H9 (cell line): Measurements from ENCODE around the gene ARF4. TPM values are rescaled to one million over a fixed set of nuclear protein-coding genes. Genes with fewer than 3 reads are reported as not detected.

Experiments
- DNase-seq: peaks from one replicate; pipeline ENCODE4 v3.0.0-alpha.2; 2017
- H2AFZ ChIP-seq: one replicate; pipeline ENCODE4 v1.6.1; 2013; ENCODE audit warnings: mild to moderate bottlenecking, low read length, control low read depth, moderate library complexity
- H2AK5ac ChIP-seq: 2 replicates; pipeline ENCODE4 v1.6.1; 2013; ENCODE audit warnings: low read length, control low read depth, mixed read lengths; ENCODE audit not compliant: insufficient read length
- H2BK120ac ChIP-seq: one replicate; pipeline ENCODE4 v1.6.1; 2013; ENCODE audit warnings: low read depth, mild to moderate bottlenecking, low read length, control low read depth, inconsistent platforms; ENCODE audit not compliant: poor library complexity, severe bottlenecking
- H2BK12ac ChIP-seq: 2 replicates; pipeline ENCODE4 v1.6.1; 2013; ENCODE audit warnings: low read length, control low read depth, mixed read lengths, low read depth; ENCODE audit not compliant: insufficient read length
- H2BK15ac ChIP-seq: 2 replicates; pipeline ENCODE4 v1.6.1; 2013; ENCODE audit warnings: low read depth, low read length, control low read depth
- H2BK20ac ChIP-seq: one replicate; pipeline ENCODE4 v1.6.1; 2013; ENCODE audit warnings: low read depth, mild to moderate bottlenecking, low read length, control low read depth, inconsistent platforms; ENCODE audit not compliant: poor library complexity, severe bottlenecking
- H2BK5ac ChIP-seq: 2 replicates; pipeline ENCODE4 v1.6.1; 2013; ENCODE audit warnings: low read length, control low read depth, mixed read lengths; ENCODE audit not compliant: insufficient read length
- H3K14ac ChIP-seq: 2 replicates; pipeline ENCODE4 v1.6.1; 2013; ENCODE audit warnings: low read length, control low read depth; ENCODE audit not compliant: insufficient read depth
- H3K18ac ChIP-seq: 2 replicates; pipeline ENCODE4 v1.6.1; 2013; ENCODE audit warnings: low read depth, mild to moderate bottlenecking, mixed read lengths, low read length, control low read depth; ENCODE audit not compliant: insufficient read length
- H3K23ac ChIP-seq: 2 replicates; pipeline ENCODE4 v1.6.1; 2013; ENCODE audit warnings: low read length, control low read depth, mixed read lengths, low read depth; ENCODE audit not compliant: insufficient read length
- H3K23me2 ChIP-seq: 2 replicates; pipeline ENCODE4 v1.6.1; 2013; ENCODE audit warnings: low read depth, mild to moderate bottlenecking, mixed read lengths, low read length, control low read depth; ENCODE audit not compliant: insufficient read length, poor library complexity, severe bottlenecking
- H3K27ac ChIP-seq: 2 replicates; pipeline ENCODE4 v1.5.1; 2013; ENCODE audit warnings: low read length, control low read depth, mixed read lengths, low read depth; ENCODE audit not compliant: insufficient read length
- H3K27me3 ChIP-seq: 2 replicates; pipeline ENCODE4 v1.6.1; 2013; ENCODE audit warnings: low read length, control low read depth, inconsistent platforms; ENCODE audit not compliant: insufficient read depth
- H3K4ac ChIP-seq: 2 replicates; pipeline ENCODE4 v1.6.1; 2013; ENCODE audit warnings: low read depth, mild to moderate bottlenecking, control low read depth, inconsistent platforms, low read length, moderate library complexity
- H3K4me1 ChIP-seq: 2 replicates; pipeline ENCODE4 v1.6.1; 2013; ENCODE audit warnings: low read length, control low read depth, inconsistent platforms; ENCODE audit not compliant: insufficient read depth
- H3K4me2 ChIP-seq: 2 replicates; pipeline ENCODE4 v1.6.1; 2013; ENCODE audit warnings: low read length, control low read depth, mixed read lengths; ENCODE audit not compliant: insufficient read length, insufficient read depth
- H3K56ac ChIP-seq: 2 replicates; pipeline ENCODE4 v1.6.1; 2013; ENCODE audit warnings: low read depth, mild to moderate bottlenecking, mixed read lengths, low read length, control low read depth; ENCODE audit not compliant: insufficient read length
- H3K79me1 ChIP-seq: 2 replicates; pipeline ENCODE4 v1.6.1; 2013; ENCODE audit warnings: low read depth, mild to moderate bottlenecking, moderate library complexity, low read length, control low read depth, inconsistent platforms; ENCODE audit not compliant: insufficient read depth, poor library complexity, severe bottlenecking
- H3K79me2 ChIP-seq: 2 replicates; pipeline ENCODE4 v1.6.1; 2013; ENCODE audit warnings: low read length, control low read depth, inconsistent platforms; ENCODE audit not compliant: insufficient read depth
- H3K9ac ChIP-seq: 2 replicates; pipeline ENCODE4 v1.6.1; 2013; ENCODE audit warnings: low read length, control low read depth, mixed read lengths; ENCODE audit not compliant: insufficient read length; ENCODE audit errors: extremely low read depth
- H3K9me3 ChIP-seq: one replicate; pipeline ENCODE4 v1.6.1; 2013; ENCODE audit warnings: low read depth, low read length, inconsistent platforms; ENCODE audit not compliant: control insufficient read depth
- H3T11ph ChIP-seq: one replicate; pipeline ENCODE4 v1.6.1; 2013; ENCODE audit warnings: mild to moderate bottlenecking, low read length, control low read depth, inconsistent platforms
- H4K20me1 ChIP-seq: one replicate; pipeline ENCODE4 v1.6.1; 2013; ENCODE audit not compliant: control insufficient read depth, insufficient read length, insufficient read depth
- H4K5ac ChIP-seq: 2 replicates; pipeline ENCODE4 v1.6.1; 2013; ENCODE audit warnings: low read depth, mild to moderate bottlenecking, mixed read lengths, low read length, control low read depth; ENCODE audit not compliant: insufficient read length
- H4K8ac ChIP-seq: replicated peaks from 2 replicates; pipeline ENCODE4 v1.6.1; 2013; ENCODE audit warnings: low read length, control low read depth, mixed read lengths, low read depth; ENCODE audit not compliant: insufficient read length
- H4K91ac ChIP-seq: 2 replicates; pipeline ENCODE4 v1.6.1; 2013; ENCODE audit warnings: low read depth, mild to moderate bottlenecking, moderate library complexity, mixed read lengths, low read length, control low read depth; ENCODE audit not compliant: insufficient read length
- H3K27ac Mint-ChIP-seq, 3 experiments: 2 replicates in 2 of 3; 3 replicates in 1 of 3; pipeline ENCODE4 v1.8.0; 2020 to 2021; ENCODE audit warnings: mixed read lengths in 3 of 3, mild to moderate bottlenecking in 1 of 3, moderate library complexity in 1 of 3
- H3K27me3 Mint-ChIP-seq: 2 replicates; pipeline ENCODE4 v1.8.0; 2021; ENCODE audit warnings: low read depth, mild to moderate bottlenecking, moderate library complexity, mixed read lengths
- H3K36me3 Mint-ChIP-seq, 3 experiments: 2 replicates in 2 of 3; 3 replicates in 1 of 3; pipeline ENCODE4 v1.8.0; 2020 to 2021; ENCODE audit warnings: low read depth in 3 of 3, mixed read lengths in 3 of 3; ENCODE audit not compliant: insufficient read depth in 1 of 3
- H3K4me1 Mint-ChIP-seq, 2 experiments: 2 replicates each; pipeline ENCODE4 v1.8.0; 2020; ENCODE audit warnings: mixed read lengths in 2 of 2
- H3K4me3 Mint-ChIP-seq, 2 experiments: 2 replicates in 1 of 2; 3 replicates in 1 of 2; pipeline ENCODE4 v1.8.0; 2020 to 2021; ENCODE audit warnings: mild to moderate bottlenecking in 2 of 2, mixed read lengths in 2 of 2, moderate library complexity in 1 of 2
- H3K9me3 Mint-ChIP-seq, 2 experiments: 2 replicates in 1 of 2; 3 replicates in 1 of 2; pipeline ENCODE4 v1.8.0; 2020; ENCODE audit warnings: mild to moderate bottlenecking in 2 of 2, mixed read lengths in 2 of 2, moderate library complexity in 1 of 2
- CTCF ChIP-seq: fragments of 200-600 bp; sonication (generic); conservative IDR thresholded peaks from 3 replicates; pipeline ENCODE4 v1.8.0; 2021; ENCODE audit warnings: antibody characterized with exemption, mild to moderate bottlenecking
- WGBS: extraction: QIAGEN DNeasy Blood & Tissue Kit; methylation state at CpG from one replicate; pipeline ENCODE4 v1.1.7; 2013; ENCODE audit warnings: missing lambda C conversion rate, low lambda C conversion rate, mixed read lengths; ENCODE audit not compliant: insufficient read length; ENCODE audit errors: extremely low coverage; 5-methylcytosine and 5-hydroxymethylcytosine counted together
- total RNA-seq: library from RNA; stranded (reverse); gene quantifications from 2 replicates; pipeline ENCODE4 v1.2.1, GENCODE V29; 2021

Gene ARF4
- total RNA-seq, 1 experiment from 2014 or later, result 160 TPM

- no peaks in the 10 kb centered on the region; a peak in 1 of 5 replicates for H3K9me3 Mint-ChIP-seq
- H4K8ac ChIP-seq, result no peak overlapping the region
Observed at GRCh38 chr3:57617739-57618138, 20.6 kb upstream of the ARF4 start.

More at GRCh38 chr3:57617739-57618138, 20.6 kb upstream of the ARF4 start:
- Histone ChIP-seq H2BK20ac (no peak overlapping the region), H3T11ph (no peak overlapping the region), H3K9ac (no peak overlapping the region), H3K18ac (no peak overlapping the region), H2BK12ac (no peak overlapping the region), H4K91ac (no peak overlapping the region), H2AK5ac (no peak overlapping the region), H3K4ac (no peak overlapping the region), H3K23ac (no peak overlapping the region), H3K79me2 (no peaks in the 10 kb centered on the region), H3K4me2 (no peak overlapping the region), H3K14ac (no peak overlapping the region), H2AFZ (no peak overlapping the region), H3K56ac (no peak overlapping the region), H3K27ac (no peak overlapping the region), H2BK15ac (no peak overlapping the region), H3K23me2 (no peaks in the 10 kb centered on the region), H4K20me1 (no peaks in the 10 kb centered on the region), H3K4me1 (no peaks in the 10 kb centered on the region), H3K27me3 (no peaks in the 10 kb centered on the region), H4K5ac (no peak overlapping the region), H3K79me1 (no peaks in the 10 kb centered on the region), H2BK5ac (no peak overlapping the region), H2BK120ac (no peak overlapping the region), H3K9me3 (no peaks in the 10 kb centered on the region)
- Mint-ChIP-seq H3K4me3 (no peak overlapping the region), H3K27me3 (no peaks in the 10 kb centered on the region), H3K4me1 (peaks cover 2% of the 10 kb centered on the region in 2 experiments), H3K36me3 (peaks cover 0 to 5% (median 0%) of the 10 kb centered on the region in 3 experiments; a peak in 2 of 7 replicates), H3K27ac (no peak overlapping the region)
- no peak for DNase-seq
- no peak for TF ChIP-seq CTCF
- no CpG with 5 or more reads among the region's 3 CpGs for WGBS
